Kidney epithelial cell (primary cell): Measurements from ENCODE around the gene LIPC. TPM values are rescaled to one million over a fixed set of nuclear protein-coding genes. Genes with fewer than 3 reads are reported as not detected.

Experiments
- DNase-seq: peaks from one replicate; pipeline ENCODE4 v3.0.0-alpha.2; 2010; ENCODE audit warnings: low read depth
- H3K27me3 ChIP-seq: 2 replicates; pipeline ENCODE4 v1.6.0; 2011; ENCODE audit warnings: low read length; ENCODE audit not compliant: control insufficient read depth, insufficient read depth
- H3K36me3 ChIP-seq: 2 replicates; pipeline ENCODE4 v1.5.1; 2011; ENCODE audit warnings: low read length; ENCODE audit not compliant: control insufficient read depth, insufficient read depth
- H3K4me3 ChIP-seq: 2 replicates; pipeline ENCODE4 v1.5.1; 2011; ENCODE audit warnings: low read depth, mild to moderate bottlenecking, control low read depth, low read length
- total RNA-seq: library from RNA; depleted of rRNA; stranded (reverse); fragments of >200 nt; gene quantifications from 2 replicates; pipeline ENCODE4 v1.2.3, GENCODE V29; 2015
- TF ChIP-seq, protein P1 (sequence below): IDR thresholded peaks from 2 replicates; pipeline ENCODE4 v1.5.1; 2011; ENCODE audit warnings: mild to moderate bottlenecking, moderate library complexity, low read length, control low read depth, inconsistent platforms; ENCODE audit not compliant: insufficient read depth, poor library complexity, severe bottlenecking

The LIPC gene
- total RNA-seq, 1 donor from 2014 or later, result 1.3 TPM

DNA sequence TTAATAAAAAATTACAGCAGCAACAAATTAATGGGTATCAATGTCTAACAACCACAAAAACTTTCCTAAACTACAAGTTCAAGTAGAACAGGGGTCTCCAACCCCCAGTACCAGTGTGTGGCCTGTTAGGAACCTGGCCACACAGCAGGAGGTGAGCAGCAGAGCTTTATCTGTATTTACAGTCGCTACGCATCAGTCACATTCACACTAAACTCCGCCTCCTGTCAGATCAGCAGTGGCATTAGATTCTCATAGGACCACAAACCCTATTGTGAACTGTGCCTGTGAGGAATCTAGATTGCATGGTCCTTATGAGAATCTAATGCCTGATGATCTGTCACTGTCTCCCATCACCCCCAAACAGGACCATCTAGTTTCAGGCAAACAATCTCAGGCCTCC is 18.5 kb upstream of the LIPC start:
- Histone ChIP-seq H3K36me3 (no peaks in the 10 kb centered on the region), H3K27me3 (no peaks in the 10 kb centered on the region), H3K4me3 (no peak overlapping the region)
- TF ChIP-seq, protein P1, sequence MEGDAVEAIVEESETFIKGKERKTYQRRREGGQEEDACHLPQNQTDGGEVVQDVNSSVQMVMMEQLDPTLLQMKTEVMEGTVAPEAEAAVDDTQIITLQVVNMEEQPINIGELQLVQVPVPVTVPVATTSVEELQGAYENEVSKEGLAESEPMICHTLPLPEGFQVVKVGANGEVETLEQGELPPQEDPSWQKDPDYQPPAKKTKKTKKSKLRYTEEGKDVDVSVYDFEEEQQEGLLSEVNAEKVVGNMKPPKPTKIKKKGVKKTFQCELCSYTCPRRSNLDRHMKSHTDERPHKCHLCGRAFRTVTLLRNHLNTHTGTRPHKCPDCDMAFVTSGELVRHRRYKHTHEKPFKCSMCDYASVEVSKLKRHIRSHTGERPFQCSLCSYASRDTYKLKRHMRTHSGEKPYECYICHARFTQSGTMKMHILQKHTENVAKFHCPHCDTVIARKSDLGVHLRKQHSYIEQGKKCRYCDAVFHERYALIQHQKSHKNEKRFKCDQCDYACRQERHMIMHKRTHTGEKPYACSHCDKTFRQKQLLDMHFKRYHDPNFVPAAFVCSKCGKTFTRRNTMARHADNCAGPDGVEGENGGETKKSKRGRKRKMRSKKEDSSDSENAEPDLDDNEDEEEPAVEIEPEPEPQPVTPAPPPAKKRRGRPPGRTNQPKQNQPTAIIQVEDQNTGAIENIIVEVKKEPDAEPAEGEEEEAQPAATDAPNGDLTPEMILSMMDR, result no peak
- DNase-seq, result no peak

DNA sequence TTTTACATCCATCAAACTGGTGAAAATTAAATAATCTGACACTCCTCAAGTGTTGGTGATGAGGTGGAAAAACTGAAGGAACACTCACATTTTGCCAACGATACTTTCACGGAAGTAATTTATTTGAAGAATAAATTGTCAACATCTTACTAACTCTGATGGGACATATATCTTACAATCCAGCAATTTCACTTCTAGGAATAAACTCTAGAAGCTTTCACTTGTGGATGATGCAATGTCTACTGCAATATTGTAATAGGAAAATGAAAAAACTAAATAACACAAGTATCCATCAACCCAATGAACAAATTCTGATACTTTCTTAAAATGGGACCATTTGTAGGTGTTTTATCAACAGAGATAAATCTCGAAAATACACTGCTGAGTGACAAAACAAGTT is 16.2 kb upstream of the LIPC start:
- TF ChIP-seq, protein P1, result no peak
- no peak overlapping the region for H3K4me3 ChIP-seq
- no peak for DNase-seq
- no peaks in the 10 kb centered on the region for H3K36me3 ChIP-seq
- no peaks in the 10 kb centered on the region for H3K27me3 ChIP-seq

DNA sequence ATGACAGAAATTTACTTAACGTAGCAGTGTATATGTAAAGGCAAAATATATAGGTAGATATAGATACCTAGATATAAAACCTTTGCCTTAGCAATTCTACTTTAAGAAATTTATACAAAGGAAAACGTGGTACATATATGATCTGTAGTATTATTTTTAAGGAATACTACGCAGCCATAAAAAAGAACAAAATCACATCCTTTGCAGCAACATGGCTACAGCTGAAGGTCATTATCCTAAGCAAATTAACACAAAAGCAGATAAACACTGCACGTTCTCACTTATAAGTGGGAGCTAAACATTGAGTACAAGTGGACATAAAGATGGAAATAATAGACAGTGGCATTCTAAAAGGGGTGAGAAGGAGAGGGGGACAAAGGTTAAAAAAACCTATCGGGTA is 14.8 kb upstream of the LIPC start:
- no peak for DNase-seq
- Histone ChIP-seq H3K27me3 (no peaks in the 10 kb centered on the region), H3K4me3 (no peak overlapping the region), H3K36me3 (no peaks in the 10 kb centered on the region)
- TF ChIP-seq, protein P1, result no peak

DNA sequence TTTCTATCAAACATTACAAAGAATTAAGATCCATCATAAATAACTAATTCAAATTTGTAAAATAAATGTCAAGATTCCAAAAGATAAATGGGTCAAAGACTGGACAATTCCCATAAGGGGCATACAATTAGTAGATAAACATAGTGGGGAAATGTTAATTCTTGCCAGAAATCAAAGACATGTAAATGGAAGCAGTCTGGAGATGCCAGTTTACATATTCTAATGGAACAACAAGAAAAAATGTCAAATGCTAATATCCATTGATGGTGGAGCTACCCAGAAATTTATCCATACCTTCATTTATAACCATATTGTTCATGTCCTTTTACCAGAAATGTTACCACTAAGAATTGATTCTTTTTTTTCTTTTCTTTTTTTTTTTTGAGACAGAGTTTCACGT is 13.7 kb upstream of the LIPC start:
- no peaks in the 10 kb centered on the region for H3K27me3 ChIP-seq
- TF ChIP-seq, protein P1, result no peak
- no peaks in the 10 kb centered on the region for H3K36me3 ChIP-seq
- DNase-seq, result no peak
- no peak overlapping the region for H3K4me3 ChIP-seq

DNA sequence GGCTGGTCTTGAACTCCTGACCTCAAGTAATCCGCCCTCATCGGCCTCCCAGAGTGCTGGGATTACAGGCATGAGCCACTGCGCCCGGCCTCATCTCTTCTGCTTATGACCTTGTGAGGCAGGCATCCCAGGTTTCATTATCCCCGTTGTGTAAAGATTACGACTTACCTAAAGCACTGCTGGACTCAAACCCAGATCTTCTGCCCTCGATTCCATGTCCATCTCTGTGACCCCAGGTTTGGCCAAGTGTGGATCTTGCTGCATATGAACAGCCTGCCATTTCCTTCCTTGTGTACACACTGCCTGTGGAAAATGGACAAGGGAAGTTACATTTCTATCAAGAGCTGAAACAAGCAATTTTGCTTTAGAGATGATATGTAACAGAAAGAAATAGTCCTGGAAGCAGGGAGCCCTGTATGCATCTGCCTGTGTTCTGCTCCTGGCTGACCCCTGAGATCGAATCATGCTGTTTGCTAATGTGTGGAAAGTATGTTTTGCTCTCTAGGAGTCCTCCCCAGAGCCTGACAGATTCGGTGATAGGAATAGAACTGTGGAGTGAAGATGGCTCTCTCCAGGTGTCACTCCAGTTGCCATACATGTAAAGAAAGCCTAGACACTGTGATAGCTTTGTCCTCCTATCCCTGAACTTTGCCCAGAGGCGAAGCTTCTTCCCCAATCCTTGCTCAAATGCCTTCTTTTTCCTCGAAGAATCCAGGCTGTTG is 11.8 kb upstream of the LIPC start:
- TF ChIP-seq, protein P1, result no peak
- H3K27me3 ChIP-seq, result no peaks in the 10 kb centered on the region
- DNase-seq, result no peak
- H3K36me3 ChIP-seq, result no peaks in the 10 kb centered on the region
- no peak overlapping the region for H3K4me3 ChIP-seq

DNA sequence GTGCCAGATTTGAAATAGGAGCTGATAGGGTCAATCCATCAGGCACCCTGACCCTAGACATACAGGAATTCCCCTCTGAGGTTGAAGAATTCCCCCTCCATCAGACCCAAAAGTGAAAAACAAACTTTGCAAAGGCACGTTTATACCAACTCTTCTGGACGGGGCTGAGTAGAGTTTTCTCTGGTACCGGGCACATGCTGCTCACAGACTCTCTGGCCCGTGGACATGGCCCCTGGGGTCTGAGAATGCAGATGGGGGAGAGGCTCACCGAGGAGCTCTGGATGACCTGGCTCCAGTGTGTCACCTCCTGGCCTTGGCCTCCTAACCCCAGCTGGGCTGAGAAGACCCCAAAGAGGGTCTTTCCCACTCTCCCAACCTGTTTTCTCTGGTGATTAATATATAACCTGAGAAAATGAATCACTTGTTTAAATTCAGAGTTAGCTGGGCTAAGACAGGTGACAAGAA is 11.2 kb upstream of the LIPC start:
- H3K27me3 ChIP-seq, result no peaks in the 10 kb centered on the region
- TF ChIP-seq, protein P1, result no peak
- H3K36me3 ChIP-seq, result no peaks in the 10 kb centered on the region
- DNase-seq, result no peak
- no peak overlapping the region for H3K4me3 ChIP-seq
